Esophagus muscularis mucosa (tissue), 4 donors: ENCODE results near the gene DRG2. TPM values are rescaled to one million over a fixed set of nuclear protein-coding genes. Genes with fewer than 3 reads are reported as not detected.

Experiments used
- DNase-seq: peaks from one replicate; pipeline ENCODE4 v3.0.0-alpha.2; 2017; ENCODE audit errors: extremely low spot score
- H3K27ac ChIP-seq, 4 donors: fragments of 200-600 bp; sonication (generic); replicated peaks in 1 of 4; 1 replicate in 3 of 4; 2 replicates in 1 of 4; pipeline ENCODE4 v1.5.1; 2016 to 2019; ENCODE audit warnings: mild to moderate bottlenecking in 1 of 4
- H3K27me3 ChIP-seq, 4 donors: fragments of 200-600 bp; sonication (generic); one replicate each; pipeline versions ENCODE4 v1.5.1 to v1.6.0; 2016 to 2019
- H3K36me3 ChIP-seq, 4 donors: fragments of 200-600 bp; sonication (generic); one replicate each; pipeline ENCODE4 v1.5.1; 2016 to 2019
- H3K4me1 ChIP-seq, 4 donors: fragments of 200-600 bp; sonication (generic); one replicate each; pipeline ENCODE4 v1.5.1; 2016 to 2019
- H3K4me3 ChIP-seq, 4 donors: fragments of 200-600 bp; sonication (generic); 1 replicate in 2 of 4; 2 replicates in 2 of 4; pipeline ENCODE4 v1.5.1; 2016 to 2019; ENCODE audit warnings: mild to moderate bottlenecking in 4 of 4, moderate library complexity in 1 of 4
- H3K9me3 ChIP-seq, 4 donors: fragments of 200-600 bp; sonication (generic); 1 replicate in 3 of 4; 2 replicates in 1 of 4; pipeline ENCODE4 v1.5.1; 2016 to 2019
- CTCF ChIP-seq, 3 experiments: fragments of 200-600 bp in 2 of 3; fragments of 450-650 bp in 1 of 3; sonication (generic) in 2 of 3; IDR thresholded peaks; one replicate each; pipeline ENCODE4 v1.5.1; 2017 to 2019; ENCODE audit warnings: antibody characterized with exemption in 3 of 3, mild to moderate bottlenecking in 2 of 3, moderate library complexity in 1 of 3
- EP300 ChIP-seq: sonication (generic); formaldehyde crosslinking; IDR thresholded peaks from one replicate; pipeline ENCODE4 v1.6.1; 2017; ENCODE audit warnings: antibody characterized with exemption
- POLR2A ChIP-seq: fragments of 450-650 bp; IDR thresholded peaks from one replicate; pipeline ENCODE4 v1.6.1; 2017; ENCODE audit warnings: antibody characterized with exemption, moderate library complexity, mild to moderate bottlenecking, low read depth
- POLR2AphosphoS5 ChIP-seq, 2 donors: sonication (generic); formaldehyde crosslinking; IDR thresholded peaks; one replicate each; pipeline ENCODE4 v1.6.1; 2017; ENCODE audit warnings: antibody characterized with exemption in 2 of 2
- WGBS: methylation state at CpG from one replicate; pipeline ENCODE4 v1.1.5; 2018; 5-methylcytosine and 5-hydroxymethylcytosine counted together
- intact Hi-C: fragments of 100-400 bp; cut with DNase I; formaldehyde crosslinking; loops from one replicate; pipeline ENCODE4 v1.15.1; 2023
- total RNA-seq, 4 donors: library from RNA; depleted of rRNA; stranded (reverse); fragments of >200 nt; gene quantifications; one replicate each; pipeline versions ENCODE4 v1.1.0 to v1.2.1, GENCODE V29; 2016

DRG2 gene
- total RNA-seq, 4 donors from 2014 or later, result 27.4 to 33.8 (median 33.0) TPM

GRCh38 chr17:18156171-18156975 lies 68.6 kb downstream of the DRG2 start:
- intact Hi-C loops, result no loop called here
- WGBS, result 83% methylated on average over 4 of the region's 8 CpGs
- no peak for TF ChIP-seq POLR2AphosphoS5 (IDR thresholded peaks at IDR 0.05)
- no peak for TF ChIP-seq POLR2A
- TF ChIP-seq CTCF (IDR thresholded peaks at IDR 0.05), result no peak
- no peak for TF ChIP-seq EP300
- Histone ChIP-seq H3K9me3 (no peaks in the 10 kb centered on the region), H3K27ac (peak overlapping the region; percentile 12 to 31 (median 29)), H3K27me3 (no peaks in the 10 kb centered on the region), H3K4me1 (peaks cover 7 to 43% (median 36%) of the 10 kb centered on the region in 4 donors), H3K4me3 (no peak overlapping the region), H3K36me3 (no peaks in the 10 kb centered on the region)
- no peak for DNase-seq

DNA sequence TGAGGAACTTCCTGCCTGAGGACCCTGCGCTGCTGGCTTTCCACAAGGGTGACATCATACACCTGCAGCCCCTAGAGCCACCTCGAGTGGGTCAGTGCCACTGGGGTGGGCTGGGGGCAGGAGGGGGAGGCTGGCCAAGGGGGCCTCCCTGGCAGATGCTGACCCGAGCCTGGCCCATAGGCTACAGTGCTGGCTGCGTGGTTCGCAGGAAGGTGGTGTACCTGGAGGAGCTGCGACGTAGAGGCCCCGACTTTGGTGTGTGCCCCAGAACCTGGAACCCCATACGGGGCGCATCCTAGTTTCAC lies 69.2 kb downstream of the DRG2 start:
- WGBS, result 84% methylated on average over 8 of the region's 10 CpGs
- no peak for DNase-seq
- TF ChIP-seq POLR2AphosphoS5 (IDR thresholded peaks at IDR 0.05), result no peak
- no peak for TF ChIP-seq POLR2A
- TF ChIP-seq CTCF (IDR thresholded peaks at IDR 0.05), result no peak
- no peak for TF ChIP-seq EP300
- no peaks in the 10 kb centered on the region for H3K27me3 ChIP-seq
- H3K4me1 ChIP-seq, result peaks cover 7 to 43% (median 36%) of the 10 kb centered on the region in 4 donors
- peak overlapping the region in 3 of 4 donors; percentile 27 to 67 (median 31) for H3K27ac ChIP-seq
- H3K9me3 ChIP-seq, result no peaks in the 10 kb centered on the region
- H3K36me3 ChIP-seq, result no peaks in the 10 kb centered on the region
- no peak overlapping the region for H3K4me3 ChIP-seq
- intact Hi-C loops, result no loop called here

Other genes starting within 250 kb of the DRG2 start
- 10 to 100 TPM; 64.4 to 96.9 (median 75.0) TPM for gene TOM1L2, start 115.5 kb upstream of the DRG2 start, total RNA-seq
- gene DRC3, start 115.1 kb upstream of the DRG2 start, total RNA-seq, result 1 to 10 TPM in 2 of 4 donors, under 1 TPM in 2; 0.71 to 4.2 (median 1.4) TPM
- gene ATPAF2, start 48.8 kb upstream of the DRG2 start, total RNA-seq, result 10 to 100 TPM; 10.4 to 26.1 (median 12.3) TPM
- gene GID4, start 48.5 kb upstream of the DRG2 start, total RNA-seq, result 10 to 100 TPM; 33.1 to 39.8 (median 34.4) TPM
- under 1 TPM; 0.33 to 0.98 (median 0.61) TPM for gene MYO15A, start 20.8 kb downstream of the DRG2 start, total RNA-seq
- gene ALKBH5, start 95.9 kb downstream of the DRG2 start, total RNA-seq, result 100 to 1,000 TPM; 120 to 197 (median 151) TPM
- 10 to 100 TPM; 17.6 to 35.1 (median 26.2) TPM for gene LLGL1, start 137.7 kb downstream of the DRG2 start, total RNA-seq
- gene FLII, start 170.8 kb downstream of the DRG2 start, total RNA-seq, result 100 to 1,000 TPM; 302 to 528 (median 408) TPM
- gene MIEF2, start 172.7 kb downstream of the DRG2 start, total RNA-seq, result 10 to 100 TPM; 10.8 to 27.2 (median 17.9) TPM
- gene TOP3A, start 227.0 kb downstream of the DRG2 start, total RNA-seq, result 10 to 100 TPM; 21.2 to 33.5 (median 21.8) TPM
- gene SMCR8, start 227.3 kb downstream of the DRG2 start, total RNA-seq, result 10 to 100 TPM; 13.3 to 20.5 (median 17.3) TPM